ENCODE measurements around the gene TNS4. TPM values are rescaled to one million over a fixed set of nuclear protein-coding genes. Genes with fewer than 3 reads are reported as not detected.

The TNS4 gene
- total and polyA plus RNA-seq, 2 donors (not counting 1 experiment from before 2014, with no cell fraction given): not detected

DNA sequence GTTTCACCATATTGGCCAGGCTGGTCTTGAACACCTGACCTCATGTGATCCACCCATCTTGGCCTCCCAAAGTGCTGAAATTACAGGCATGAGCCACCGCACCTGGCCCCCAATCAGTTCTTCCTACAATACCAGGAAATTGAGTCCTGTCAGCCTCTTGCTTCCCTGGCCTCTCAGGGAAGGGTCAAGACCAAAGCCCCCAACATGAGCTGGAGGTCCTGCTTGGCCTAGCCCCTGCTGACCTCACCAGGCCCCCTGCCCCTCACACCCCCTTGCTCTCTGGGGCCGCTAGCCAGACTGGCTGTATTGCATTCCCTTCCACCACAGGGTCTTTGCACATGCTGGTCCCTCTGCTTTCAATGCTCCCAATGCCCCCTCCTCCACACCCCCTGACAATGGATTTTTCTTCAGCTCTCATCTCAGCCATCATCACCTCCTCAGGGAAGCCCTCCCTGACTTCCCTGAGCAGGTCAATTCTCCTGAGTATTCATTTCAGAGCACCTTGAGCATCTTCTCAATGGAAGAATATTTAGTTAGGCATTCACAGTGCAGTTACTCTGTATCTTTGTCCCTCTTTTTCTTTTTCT lies 34.0 kb downstream of the TNS4 start:
- no peaks in the 10 kb centered on the region for H3K4me1 Mint-ChIP-seq
- Histone ChIP-seq H2AFZ (ENCODE audit: insufficient read depth, low read depth, low read length, poor library complexity, severe bottlenecking) (no peak overlapping the region), H3K36me3 (replicated peaks in 1 of 2; ENCODE audit: control extremely low read depth in 1 of 2, control insufficient read depth in 1 of 2, extremely low read depth in 1 of 2, insufficient read depth in 2 of 2, low read length in 1 of 2) (no peaks in the 10 kb centered on the region), H3K4me3 (ENCODE audit: control extremely low read depth in 1 of 5, extremely low read depth in 1 of 5, insufficient read depth in 1 of 5, low read depth in 2 of 5, low read length in 4 of 5) (no peak overlapping the region), H3K27me3 (replicated peaks in 1 of 4; ENCODE audit: control extremely low read depth in 1 of 4, control insufficient read depth in 3 of 4, insufficient read depth in 4 of 4, low read length in 3 of 4) (peaks cover 0 to 7% (median 1%) of the 10 kb centered on the region in 4 experiments), H4K20me1 (ENCODE audit: control insufficient read depth, insufficient read depth, low read length, poor library complexity, severe bottlenecking) (no peaks in the 10 kb centered on the region), H3K4me1 (ENCODE audit: control insufficient read depth in 2 of 2, insufficient read depth in 2 of 2, low read length in 2 of 2) (no peaks in the 10 kb centered on the region), H3K9ac (ENCODE audit: low read length) (no peak overlapping the region), H3K79me2 (ENCODE audit: control insufficient read depth, insufficient read depth, low read length) (no peaks in the 10 kb centered on the region), H3K4me2 (replicated peaks; ENCODE audit: low read depth, low read length, poor library complexity, severe bottlenecking) (no peak overlapping the region), H3K27ac (ENCODE audit: low read length in 2 of 2) (no peak overlapping the region), H3K9me3 (ENCODE audit: control extremely low read depth in 1 of 3, control insufficient read depth in 2 of 3, insufficient read depth in 1 of 3, low read length in 2 of 3) (peaks cover 0 to 3% (median 0%) of the 10 kb centered on the region in 3 donors)
- POLR2A ChIA-PET: interaction anchor here (0.6 to 0.7 kb wide), 2 partner anchors 894 to 913 kb away, joined by 6 to 7 read pairs; no protein-coding TSS in a partner anchor
- no peak overlapping the region for H3K27ac Mint-ChIP-seq
- H3K4me3 Mint-ChIP-seq: no peak overlapping the region
- 96% methylated on average over 2 of the region's 2 CpGs for WGBS (ENCODE audit: insufficient coverage)
- no peaks in the 10 kb centered on the region for H3K27me3 Mint-ChIP-seq
- no peak for DNase-seq
- ATAC-seq (ENCODE audit: low read depth): no peak
- CTCF ChIA-PET: no interaction called here
- no peak for TF ChIP-seq EZH2 (IDR thresholded peaks at IDR 0.05; ENCODE audit: borderline replicate concordance, insufficient read depth, low read depth, low read length, poor library complexity, severe bottlenecking)
- TF ChIP-seq, protein P1, sequence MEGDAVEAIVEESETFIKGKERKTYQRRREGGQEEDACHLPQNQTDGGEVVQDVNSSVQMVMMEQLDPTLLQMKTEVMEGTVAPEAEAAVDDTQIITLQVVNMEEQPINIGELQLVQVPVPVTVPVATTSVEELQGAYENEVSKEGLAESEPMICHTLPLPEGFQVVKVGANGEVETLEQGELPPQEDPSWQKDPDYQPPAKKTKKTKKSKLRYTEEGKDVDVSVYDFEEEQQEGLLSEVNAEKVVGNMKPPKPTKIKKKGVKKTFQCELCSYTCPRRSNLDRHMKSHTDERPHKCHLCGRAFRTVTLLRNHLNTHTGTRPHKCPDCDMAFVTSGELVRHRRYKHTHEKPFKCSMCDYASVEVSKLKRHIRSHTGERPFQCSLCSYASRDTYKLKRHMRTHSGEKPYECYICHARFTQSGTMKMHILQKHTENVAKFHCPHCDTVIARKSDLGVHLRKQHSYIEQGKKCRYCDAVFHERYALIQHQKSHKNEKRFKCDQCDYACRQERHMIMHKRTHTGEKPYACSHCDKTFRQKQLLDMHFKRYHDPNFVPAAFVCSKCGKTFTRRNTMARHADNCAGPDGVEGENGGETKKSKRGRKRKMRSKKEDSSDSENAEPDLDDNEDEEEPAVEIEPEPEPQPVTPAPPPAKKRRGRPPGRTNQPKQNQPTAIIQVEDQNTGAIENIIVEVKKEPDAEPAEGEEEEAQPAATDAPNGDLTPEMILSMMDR (IDR thresholded peaks at IDR 0.05): no peak
- H3K9me3 Mint-ChIP-seq (ENCODE audit: insufficient read depth): no peaks in the 10 kb centered on the region
- intact Hi-C loops (cut with micrococcal nuclease): no loop called here

DNA sequence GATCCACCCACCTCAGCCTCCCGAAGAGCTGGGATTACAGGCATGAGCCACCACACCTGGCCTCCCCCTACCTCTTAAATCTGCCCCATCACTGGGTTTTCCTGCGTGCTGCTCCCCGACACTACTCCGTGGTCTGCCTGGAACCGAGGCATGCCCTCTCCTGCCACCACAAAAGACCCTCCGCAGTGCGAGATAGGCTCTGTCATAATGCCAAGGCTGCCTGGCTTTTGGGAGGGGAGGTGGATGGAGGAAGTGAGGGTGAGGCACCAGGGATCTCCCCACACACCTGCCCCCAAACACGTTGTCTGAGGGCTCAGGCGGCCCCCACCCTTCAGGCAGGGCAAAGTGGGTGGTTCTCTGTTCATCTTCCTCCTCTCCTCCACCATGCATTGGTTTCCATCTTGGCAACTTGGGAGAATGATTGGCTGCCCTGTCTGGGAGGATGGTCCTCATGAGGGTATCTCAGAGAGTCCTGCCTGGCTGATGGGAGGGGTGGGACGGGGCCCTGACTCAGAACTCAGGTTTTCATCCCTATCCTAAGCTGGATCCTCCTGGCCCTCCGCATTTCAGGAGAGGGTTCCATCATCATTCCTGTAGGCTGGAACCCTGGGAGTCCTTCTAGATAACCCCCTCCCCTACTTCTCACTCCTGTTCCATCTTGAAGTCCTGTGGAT lies 35.0 kb downstream of the TNS4 start:
- no peaks in the 10 kb centered on the region for H3K4me1 ChIP-seq (ENCODE audit: control insufficient read depth in 2 of 2, insufficient read depth in 2 of 2, low read length in 2 of 2)
- no peak overlapping the region for H3K9ac ChIP-seq (ENCODE audit: low read length)
- 90% methylated on average over 3 of the region's 11 CpGs for WGBS (ENCODE audit: insufficient coverage)
- Mint-ChIP-seq H3K4me1 (no peaks in the 10 kb centered on the region), H3K27me3 (no peaks in the 10 kb centered on the region), H3K27ac (no peak overlapping the region), H3K4me3 (no peak overlapping the region), H3K9me3 (ENCODE audit: insufficient read depth) (no peaks in the 10 kb centered on the region)
- peaks cover 0 to 6% (median 1%) of the 10 kb centered on the region in 4 experiments for H3K27me3 ChIP-seq (replicated peaks in 1 of 4; ENCODE audit: control extremely low read depth in 1 of 4, control insufficient read depth in 3 of 4, insufficient read depth in 4 of 4, low read length in 3 of 4)
- CTCF ChIA-PET: interaction anchor here (1.3 kb wide), 1 partner anchor 9 kb away, joined by 3 read pairs; no protein-coding TSS in a partner anchor
- no peaks in the 10 kb centered on the region for H4K20me1 ChIP-seq (ENCODE audit: control insufficient read depth, insufficient read depth, low read length, poor library complexity, severe bottlenecking)
- H3K36me3 ChIP-seq (replicated peaks in 1 of 2; ENCODE audit: control extremely low read depth in 1 of 2, control insufficient read depth in 1 of 2, extremely low read depth in 1 of 2, insufficient read depth in 2 of 2, low read length in 1 of 2): no peaks in the 10 kb centered on the region
- intact Hi-C loops (cut with micrococcal nuclease): no loop called here
- no peak overlapping the region for H3K27ac ChIP-seq (ENCODE audit: low read length in 2 of 2)
- no peak overlapping the region for H2AFZ ChIP-seq (ENCODE audit: insufficient read depth, low read depth, low read length, poor library complexity, severe bottlenecking)
- no peak for DNase-seq
- no peaks in the 10 kb centered on the region for H3K9me3 ChIP-seq (ENCODE audit: control extremely low read depth in 1 of 3, control insufficient read depth in 2 of 3, insufficient read depth in 1 of 3, low read length in 2 of 3)
- POLR2A ChIA-PET: interaction anchor here (0.6 kb wide), 1 partner anchor 912 kb away, joined by 7 read pairs; no protein-coding TSS in a partner anchor
- ATAC-seq (ENCODE audit: low read depth): no peak
- no peaks in the 10 kb centered on the region for H3K79me2 ChIP-seq (ENCODE audit: control insufficient read depth, insufficient read depth, low read length)
- no peak overlapping the region for H3K4me3 ChIP-seq (ENCODE audit: control extremely low read depth in 1 of 5, extremely low read depth in 1 of 5, insufficient read depth in 1 of 5, low read depth in 2 of 5, low read length in 4 of 5)
- no peak overlapping the region for H3K4me2 ChIP-seq (replicated peaks; ENCODE audit: low read depth, low read length, poor library complexity, severe bottlenecking)
- TF ChIP-seq, protein P1 (IDR thresholded peaks at IDR 0.05): no peak
- TF ChIP-seq EZH2 (IDR thresholded peaks at IDR 0.05; ENCODE audit: borderline replicate concordance, insufficient read depth, low read depth, low read length, poor library complexity, severe bottlenecking): no peak

Data from B cell (primary cell).